Measurements from ENCODE around the gene TPPP2. TPM values are rescaled to one million over a fixed set of nuclear protein-coding genes. Genes with fewer than 3 reads are reported as not detected.
A peak's percentile ranks its signal among the peaks of the same experiment; 100 is the strongest.
"Not testable (repeated sequence)": the region's sequence is repeated elsewhere in the genome, so short reads cannot be mapped to it uniquely, and the experiment has no call there.

Gene TPPP2
- total RNA-seq, 1 experiment from 2014 or later: 0.35 TPM

GRCh38 chr14:21038441-21039422 is 8.7 kb downstream of the TPPP2 start (continued):
- no peak for TF ChIP-seq MXD4 (CRISPR knock-in tag; IDR thresholded peaks at IDR 0.05; ENCODE audit: borderline replicate concordance)
- TF ChIP-seq ETV6 (CRISPR knock-in tag; IDR thresholded peaks at IDR 0.05): no peak

- H3K4me3 Mint-ChIP-seq: peak overlapping the region; percentile 25
- POLR2A ChIA-PET: interaction anchor here (1.0 to 2.8 kb wide), 8 partner anchors 13 to 63 kb away, joined by 3 to 26 read pairs (median 4); partner anchors contain the start of gene ARHGEF40
Observed at GRCh38 chr14:21039585-21040369, 9.8 kb downstream of the TPPP2 start.

GRCh38 chr14:21040370-21040925 is 10.4 kb downstream of the TPPP2 start:
- DNase-seq (ENCODE audit: low spot score): no peak
- ChIA-PET POLR2A (interaction anchor here (1.0 to 2.8 kb wide), 6 partner anchors 14 to 47 kb away, joined by 3 to 26 read pairs (median 4); partner anchors contain the start of gene ARHGEF40), CTCF (interaction anchor here (0.6 to 7.0 kb wide), 49 partner anchors 7 to 634 kb away, joined by 3 to 670 read pairs (median 7); partner anchors contain the start of genes ARHGEF40, NDRG2, RNASE4 and RNASE8)
- Mint-ChIP-seq H3K4me1 (peaks cover 26% of the 10 kb centered on the region), H3K27me3 (ENCODE audit: low read depth) (peaks cover 3% of the 10 kb centered on the region; the same call in 1 of the 2 replicates), H3K9me3 (no peaks in the 10 kb centered on the region), H3K27ac (no peak overlapping the region), H3K4me3 (no peak overlapping the region), H3K36me3 (no peaks in the 10 kb centered on the region)
- no peak for ATAC-seq
- TF ChIP-seq CDX4 (CRISPR knock-in tag; IDR thresholded peaks at IDR 0.05; ENCODE audit: borderline replicate concordance) (no peak), CTCF (IDR thresholded peaks at IDR 0.05) (peak; percentile 9; the same call in 1 of the 2 replicates)

More at GRCh38 chr14:21039585-21040369, 9.8 kb downstream of the TPPP2 start:
- DNase-seq (ENCODE audit: low spot score) (peak; percentile 33), ATAC-seq (peak; percentile 74)
- CTCF ChIA-PET: interaction anchor here (0.6 to 7.0 kb wide), 52 partner anchors 8 to 483 kb away, joined by 3 to 670 read pairs (median 6); partner anchors contain the start of genes ARHGEF40, NDRG2, RNASE4 and RNASE8
- Mint-ChIP-seq H3K27ac (peak overlapping the region; percentile 72; the same call in 1 of the 2 replicates), H3K4me1 (peaks cover 26% of the 10 kb centered on the region), H3K27me3 (ENCODE audit: low read depth) (peaks cover 3% of the 10 kb centered on the region; the same call in 1 of the 2 replicates), H3K9me3 (no peaks in the 10 kb centered on the region), H3K36me3 (no peaks in the 10 kb centered on the region)
- TF ChIP-seq CTCF (IDR thresholded peaks at IDR 0.05) (0 out of 2 replicates have a peak, but pooled peaks have one; percentile 25), CREM (CRISPR knock-in tag; IDR thresholded peaks at IDR 0.05) (no peak)

GRCh38 chr14:21040941-21041340 is 10.9 kb downstream of the TPPP2 start:
- H3K9me3 Mint-ChIP-seq; ATAC-seq; H3K36me3 Mint-ChIP-seq; H3K4me3 Mint-ChIP-seq; DNase-seq (ENCODE audit: low spot score); H3K27me3 Mint-ChIP-seq (ENCODE audit: low read depth); H3K27ac Mint-ChIP-seq: not testable (repeated sequence)
- H3K4me1 Mint-ChIP-seq: peaks cover 26% of the 10 kb centered on the region
- ChIA-PET CTCF (interaction anchor here (0.6 to 7.0 kb wide), 27 partner anchors 11 to 635 kb away, joined by 3 to 670 read pairs (median 14); partner anchors contain the start of genes ARHGEF40, NDRG2, RNASE8 and SLC39A2), POLR2A (interaction anchor here (1.8 to 2.8 kb wide), 2 partner anchors 15 to 26 kb away, joined by 7 to 26 read pairs; no protein-coding TSS in a partner anchor)
